SIG-M5 (cell line): ENCODE data around the gene STRBP.
A peak's percentile ranks its signal among the peaks of the same experiment; 100 is the strongest.
"Not testable (repeated sequence)": the region's sequence is repeated elsewhere in the genome, so short reads cannot be mapped to it uniquely, and the experiment has no call there.

Source experiments
- DNase-seq: peaks from one replicate; lab custom pipeline; 2025; lab: John Stamatoyannopoulos, UW

The STRBP gene

GRCh38 chr9:123191680-123192079 is 76.7 kb downstream of the STRBP start:
- DNase-seq = no peak

- DNase-seq = no peak
Measured at GRCh38 chr9:123191260-123191659, 77.1 kb downstream of the STRBP start.

- DNase-seq = no peak
Measured at GRCh38 chr9:123187131-123187530, 81.3 kb downstream of the STRBP start.

DNA sequence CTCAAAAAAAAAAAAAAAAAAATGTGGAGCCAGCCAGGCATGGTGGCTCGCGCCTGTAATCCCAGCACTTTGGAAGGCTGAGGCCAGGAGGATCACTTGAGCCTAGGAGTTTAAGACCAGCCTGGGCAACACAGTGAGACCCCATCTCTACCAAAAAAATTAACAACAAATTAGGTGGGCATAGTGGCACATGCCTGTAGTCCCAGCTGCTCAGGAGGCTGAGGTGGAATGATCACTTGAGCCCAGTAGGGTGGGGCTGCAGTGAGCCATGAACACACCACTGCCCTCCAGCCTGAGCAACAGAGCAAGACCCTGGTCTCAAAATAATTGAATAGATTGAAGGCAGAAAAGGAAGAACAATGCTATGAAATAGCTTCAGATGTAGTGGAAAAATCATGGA is 82.4 kb downstream of the STRBP start:
- not testable (repeated sequence) for DNase-seq

DNA sequence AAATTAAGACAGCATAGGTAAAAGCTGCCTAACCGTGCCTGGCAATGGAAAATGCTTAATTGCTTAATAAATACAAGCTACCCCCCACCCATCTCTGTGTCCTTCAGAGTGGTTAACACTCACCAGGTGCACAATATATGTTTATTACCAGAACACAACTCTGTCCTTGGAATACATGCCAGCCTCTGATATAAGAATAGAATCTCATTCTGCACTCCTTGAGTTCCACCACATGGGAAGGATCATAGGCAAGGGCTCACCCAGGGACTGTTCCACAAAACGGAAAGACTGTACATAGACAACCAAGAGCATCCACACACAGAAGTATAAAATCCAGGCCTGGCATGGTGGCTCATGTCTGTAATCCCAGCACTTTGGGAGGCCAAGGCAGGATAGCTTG is 91.4 kb downstream of the STRBP start:
- DNase-seq = no peak

DNA sequence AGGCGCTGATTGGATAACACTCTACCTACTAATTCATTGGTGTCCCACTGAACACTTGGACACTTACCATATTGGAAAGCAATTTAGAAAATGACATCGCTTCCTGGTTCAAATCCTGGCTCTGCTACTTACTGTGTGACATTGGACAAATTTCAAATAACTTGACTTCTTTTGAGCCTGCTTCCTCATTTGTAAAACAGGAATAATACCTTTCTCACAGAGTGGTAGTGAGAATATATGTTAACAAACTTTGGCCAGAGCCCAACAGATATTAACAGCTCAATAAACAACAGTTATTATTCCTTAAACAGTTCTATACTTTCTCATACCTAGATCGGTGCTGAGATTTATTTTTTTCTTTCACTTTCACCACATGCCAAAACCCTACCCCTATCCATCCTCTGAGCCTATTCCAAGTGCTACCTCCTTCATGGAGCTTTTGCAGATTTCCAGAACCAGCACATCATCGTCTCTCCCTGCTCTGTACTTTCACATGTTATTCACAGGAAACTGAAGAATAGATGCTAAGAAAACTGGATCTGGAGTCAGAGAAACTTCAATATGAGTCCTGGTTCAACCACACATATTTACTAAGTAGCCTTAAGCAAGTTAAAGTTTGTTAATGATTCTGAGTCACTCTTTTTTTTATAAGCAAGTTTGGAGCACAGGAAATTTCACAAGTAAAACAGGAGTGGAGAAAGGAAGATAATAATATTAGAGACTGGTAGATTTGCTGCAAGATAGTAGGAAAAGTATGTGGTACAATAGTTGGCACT is 92.3 kb downstream of the STRBP start:
- no peak for DNase-seq

GRCh38 chr9:123174887-123175518 is 93.4 kb downstream of the STRBP start:
- DNase-seq = peak; percentile 21

DNA sequence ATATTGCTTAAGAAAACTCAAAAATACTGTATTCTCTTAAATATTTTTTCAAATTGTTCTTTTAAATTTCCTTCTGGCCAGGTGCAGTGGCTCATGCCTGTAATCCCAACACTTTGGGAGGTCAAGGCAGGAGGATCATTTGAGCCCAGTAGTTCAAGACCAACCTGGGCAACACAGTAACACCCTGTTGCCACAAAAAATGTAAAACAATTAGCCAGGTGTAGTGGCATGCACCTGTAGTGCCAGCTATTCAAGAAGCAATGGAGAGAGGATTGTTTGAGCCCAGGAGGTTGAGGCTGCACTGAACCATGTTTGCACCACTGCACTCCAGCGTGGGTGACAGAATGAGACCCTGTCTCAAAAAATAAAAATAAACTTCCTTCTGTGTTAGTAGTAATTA is 94.3 kb downstream of the STRBP start:
- no peak for DNase-seq

DNA sequence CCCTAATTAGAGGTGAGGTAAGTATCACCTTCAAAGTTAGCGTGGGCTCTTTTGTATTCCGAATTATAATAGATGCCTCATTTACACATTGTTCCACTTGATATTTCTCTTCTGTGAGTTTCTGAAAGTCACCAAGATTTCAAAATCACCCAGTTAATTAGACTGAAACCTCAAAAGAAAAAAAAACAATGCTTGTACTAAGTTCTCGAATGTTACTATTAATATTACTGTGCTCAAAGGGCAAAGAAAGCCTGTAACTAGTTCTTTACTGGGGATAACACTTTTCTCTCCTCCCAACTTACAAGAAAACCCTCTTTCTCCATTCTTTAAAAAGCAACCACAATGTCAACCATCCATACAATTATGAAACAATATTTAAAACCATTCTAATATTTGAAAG is 98.5 kb downstream of the STRBP start:
- no peak for DNase-seq

DNA sequence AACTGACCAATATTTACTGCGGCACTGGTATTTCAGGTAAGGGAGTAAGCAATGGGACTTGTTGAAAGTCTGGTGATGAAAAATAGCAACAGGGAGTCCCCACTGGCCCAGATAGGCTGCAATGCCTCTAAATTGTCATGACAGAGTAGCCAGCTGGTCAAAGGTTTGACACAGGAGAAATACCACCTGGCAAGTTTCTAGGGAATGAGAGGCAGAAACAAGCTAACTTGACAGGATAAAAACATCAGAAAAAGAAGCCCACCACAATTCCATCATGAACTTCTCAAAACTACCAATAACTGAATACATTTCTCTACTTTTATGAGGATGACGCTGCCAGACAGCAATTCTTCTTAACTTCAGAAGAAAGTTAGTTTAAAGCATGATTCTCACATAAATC is 99.8 kb downstream of the STRBP start:
- DNase-seq = no peak

DNA sequence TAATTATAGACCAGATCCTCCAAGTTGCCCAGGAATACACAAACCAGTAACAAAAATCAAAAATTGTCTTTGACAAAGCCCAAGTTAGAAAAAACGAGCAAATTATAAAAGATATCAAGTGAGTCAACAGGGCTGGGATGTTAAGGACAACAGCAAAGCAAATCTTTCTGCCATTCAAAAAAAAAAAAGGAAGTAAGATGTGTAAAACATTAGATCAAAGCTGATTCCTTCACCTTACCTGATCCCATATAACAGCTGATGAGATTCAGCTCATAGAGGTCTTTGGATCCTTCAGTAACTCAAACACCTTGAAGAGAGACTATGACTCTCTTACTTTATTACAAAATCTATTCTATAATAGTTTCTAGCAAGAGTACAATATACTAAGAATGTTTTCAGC is 100.9 kb downstream of the STRBP start:
- DNase-seq = no peak

GRCh38 chr9:123165813-123166212 is 102.6 kb downstream of the STRBP start:
- no peak for DNase-seq

DNA sequence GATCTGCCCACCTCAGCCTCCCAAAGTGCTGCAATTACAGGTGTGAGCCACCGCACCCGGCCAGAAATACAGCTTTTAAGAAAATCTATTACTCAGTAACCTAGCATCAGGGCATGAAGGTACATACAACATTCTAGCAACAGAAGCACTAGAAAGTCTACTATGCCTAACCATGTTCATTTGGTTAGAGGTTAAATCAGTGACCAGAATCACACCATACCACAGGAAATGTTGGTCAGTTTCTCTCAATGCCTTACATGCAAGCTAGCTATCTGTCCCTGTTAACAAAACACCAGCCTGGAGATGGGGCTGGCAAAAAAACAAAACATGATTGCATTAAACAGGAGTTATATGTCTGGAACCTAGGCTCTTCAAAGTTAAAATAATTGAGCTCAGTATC is 104.1 kb downstream of the STRBP start:
- DNase-seq = no peak

DNA sequence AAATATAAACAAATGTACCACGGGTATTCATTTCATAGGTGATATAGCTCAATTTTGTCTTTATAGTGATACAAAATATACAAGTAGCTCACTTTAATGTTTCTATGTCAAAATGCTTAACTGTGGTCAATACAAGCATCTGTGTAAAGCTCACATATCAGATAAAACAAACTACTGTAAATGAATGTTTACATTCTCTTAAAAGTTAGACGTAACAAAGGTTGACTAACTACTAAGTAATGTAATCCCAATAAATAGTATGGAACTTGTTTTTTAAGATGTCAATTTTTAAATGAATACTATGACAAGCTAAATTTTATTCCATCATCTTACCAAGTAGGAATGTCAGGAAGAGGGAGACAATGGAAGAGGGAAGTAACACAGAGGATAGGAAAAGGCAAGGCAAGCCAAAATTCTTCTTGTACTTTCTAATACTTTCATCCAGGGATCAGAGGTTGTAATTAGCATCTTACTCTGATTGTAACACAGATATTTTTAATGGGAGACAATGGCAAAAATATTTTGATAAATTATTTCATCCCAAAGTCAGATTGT is 105.5 kb downstream of the STRBP start:
- DNase-seq = no peak

GRCh38 chr9:123162360-123162759 is 106.0 kb downstream of the STRBP start:
- DNase-seq = no peak

- DNase-seq = no peak
Measured at GRCh38 chr9:123157221-123157620, 111.2 kb downstream of the STRBP start.

DNA sequence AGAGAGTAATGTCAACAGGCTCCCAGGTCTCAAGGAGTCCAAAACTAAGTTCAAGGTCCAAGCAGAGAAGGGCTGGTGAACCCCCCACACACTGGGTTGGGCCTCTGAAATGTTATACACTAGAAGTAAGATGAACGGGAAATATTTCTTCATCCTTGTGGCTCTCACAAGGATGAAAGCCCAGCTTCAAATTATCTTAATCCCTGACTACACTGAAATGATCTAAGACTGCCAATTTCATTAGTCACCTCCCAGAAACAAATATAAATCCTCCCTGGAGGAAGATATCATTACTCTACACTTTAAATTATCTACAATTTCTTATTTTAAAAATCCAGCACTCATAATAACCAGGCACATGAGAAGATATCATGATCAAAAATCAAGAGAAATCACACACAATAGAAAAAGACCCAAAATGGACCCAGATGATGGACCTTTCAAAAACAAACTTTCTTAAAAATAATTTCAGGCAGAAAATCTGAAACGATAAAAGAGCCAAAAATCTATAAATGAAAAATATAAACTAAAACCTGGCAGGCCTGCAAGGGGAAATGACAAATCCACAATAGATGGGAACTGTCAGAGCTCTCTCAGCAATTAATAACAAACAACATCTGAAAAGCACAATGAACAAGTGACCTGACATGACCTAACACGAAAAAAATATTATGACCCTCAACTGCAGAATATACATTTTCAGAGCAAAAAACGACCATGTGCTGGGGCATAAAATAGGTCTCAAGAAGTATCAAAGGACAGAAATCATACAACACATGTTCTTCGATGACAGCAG is 117.5 kb downstream of the STRBP start:
- no peak for DNase-seq

DNA sequence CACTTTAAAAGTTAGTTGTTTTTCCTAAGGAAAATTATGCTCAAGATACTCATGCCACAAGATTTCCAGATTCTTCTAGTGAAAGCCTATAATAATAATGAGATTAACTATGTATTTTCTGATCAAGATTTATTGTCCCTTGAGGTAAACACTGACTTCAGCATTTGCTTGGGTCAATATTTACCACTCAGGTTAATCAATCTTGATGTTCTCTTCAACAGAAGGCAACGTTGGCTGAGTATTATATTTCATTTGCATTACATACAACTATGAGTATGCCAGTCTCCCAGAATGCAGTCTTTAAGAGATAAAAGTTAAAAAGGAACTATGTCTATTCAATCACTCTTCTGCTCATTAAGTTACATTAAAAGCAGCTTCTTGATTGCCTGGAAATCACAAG is 119.3 kb downstream of the STRBP start:
- no peak for DNase-seq

GRCh38 chr9:123138163-123138562 is 130.2 kb downstream of the STRBP start:
- no peak for DNase-seq

DNA sequence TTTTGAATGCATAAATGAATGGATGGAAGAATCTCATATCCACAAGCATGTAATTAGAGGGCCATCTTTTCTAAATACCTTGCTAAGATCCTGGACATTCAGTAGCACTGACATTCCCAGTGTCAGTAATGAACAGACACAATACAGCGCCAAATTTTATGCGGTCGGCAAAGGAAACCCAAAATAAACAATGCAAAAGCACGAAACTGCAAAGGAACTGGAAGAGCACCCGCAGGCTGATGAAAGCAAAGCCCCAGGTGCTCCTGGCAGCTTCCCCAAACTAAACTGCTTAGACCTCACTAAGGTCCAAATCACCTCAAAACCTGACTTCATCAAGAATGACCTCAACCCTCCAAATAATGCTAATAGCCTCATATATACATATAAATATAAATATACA is 133.0 kb downstream of the STRBP start:
- no peak for DNase-seq

- DNase-seq = no peak
Measured at GRCh38 chr9:123132696-123133095, 135.7 kb downstream of the STRBP start.

DNA sequence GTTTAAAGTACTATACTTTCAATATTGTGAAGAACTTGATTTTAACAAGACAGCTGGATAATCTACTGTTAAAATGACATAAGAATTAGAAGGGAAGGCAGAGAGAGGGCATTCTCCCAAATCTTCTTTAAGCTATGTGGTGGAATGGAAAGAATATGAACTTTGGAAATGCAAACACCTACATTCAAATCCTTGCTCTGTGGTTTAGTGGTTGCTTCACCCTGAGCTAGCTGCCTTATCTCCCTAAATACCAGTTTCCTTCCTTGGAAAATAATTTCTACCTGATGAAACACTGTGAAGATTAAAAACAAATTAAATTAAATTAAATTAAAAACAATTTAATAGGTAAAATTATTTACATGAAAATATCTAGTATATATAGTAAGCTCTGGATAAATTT is 136.4 kb downstream of the STRBP start:
- no peak for DNase-seq

DNA sequence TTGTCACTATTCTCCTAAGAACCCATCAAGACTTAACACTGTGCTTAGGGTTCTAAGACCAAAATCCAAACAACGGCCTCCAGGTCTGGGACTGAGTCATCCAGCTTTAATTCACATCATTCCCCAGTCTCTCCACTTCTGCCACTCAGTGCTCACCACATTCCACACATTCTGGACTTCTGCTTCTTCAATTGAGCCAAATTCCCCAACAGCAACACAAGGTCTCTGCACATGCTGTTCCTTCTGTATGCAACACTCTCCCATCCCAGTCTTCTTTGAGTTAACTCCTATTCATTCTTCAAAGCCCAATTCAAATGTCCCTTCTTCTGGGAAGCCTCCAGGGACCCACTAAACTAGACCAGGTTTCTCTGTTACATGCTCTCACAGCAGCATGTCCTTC is 137.1 kb downstream of the STRBP start:
- no peak for DNase-seq
